Femur (tissue), 1 donor: ENCODE results near the gene PMF1.
"Not testable (repeated sequence)": the region's sequence is repeated elsewhere in the genome, so short reads cannot be mapped to it uniquely, and the experiment has no call there.

Experiments
- DNase-seq: peaks from one replicate; pipeline ENCODE4 v3.0.0-alpha.2; 2017

PMF1 gene, protein sequence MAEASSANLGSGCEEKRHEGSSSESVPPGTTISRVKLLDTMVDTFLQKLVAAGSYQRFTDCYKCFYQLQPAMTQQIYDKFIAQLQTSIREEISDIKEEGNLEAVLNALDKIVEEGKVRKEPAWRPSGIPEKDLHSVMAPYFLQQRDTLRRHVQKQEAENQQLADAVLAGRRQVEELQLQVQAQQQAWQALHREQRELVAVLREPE

DNA sequence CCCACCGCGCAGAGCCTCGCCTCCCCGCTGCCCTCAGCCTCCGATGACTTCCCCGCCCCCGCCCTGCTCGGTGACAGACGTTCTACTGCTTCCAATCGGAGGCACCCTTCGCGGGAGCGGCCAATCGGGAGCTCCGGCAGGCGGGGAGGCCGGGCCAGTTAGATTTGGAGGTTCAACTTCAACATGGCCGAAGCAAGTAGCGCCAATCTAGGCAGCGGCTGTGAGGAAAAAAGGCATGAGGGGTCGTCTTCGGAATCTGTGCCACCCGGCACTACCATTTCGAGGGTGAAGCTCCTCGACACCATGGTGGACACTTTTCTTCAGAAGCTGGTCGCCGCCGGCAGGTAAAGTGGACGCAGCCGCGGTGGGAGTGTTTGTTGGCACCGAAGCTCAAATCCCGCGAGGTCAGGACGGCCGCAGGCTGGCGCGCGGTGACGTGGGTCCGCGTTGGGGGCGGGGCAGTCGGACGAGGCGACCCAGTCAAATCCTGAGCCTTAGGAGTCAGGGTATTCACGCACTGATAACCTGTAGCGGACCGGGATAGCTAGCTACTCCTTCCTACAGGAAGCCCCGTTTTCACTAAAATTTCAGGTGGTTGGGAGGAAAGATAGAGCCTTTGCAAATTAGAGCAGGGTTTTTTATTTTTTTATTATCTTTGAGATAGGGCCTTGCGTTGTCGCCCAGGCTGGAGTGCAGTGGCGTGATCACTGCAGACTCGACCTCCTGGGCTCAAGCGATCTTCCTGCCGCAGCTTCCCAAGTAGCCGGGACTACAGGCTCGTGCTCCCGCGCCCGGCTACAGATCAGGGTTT, at the start of gene PMF1:
Gene PMF1 (plus strand): TSS at position 175 of the 811 bp plus-strand sequence. CDS start 9 bp downstream, at position 184.
- DNase-seq, result peak; percentile 98

DNA sequence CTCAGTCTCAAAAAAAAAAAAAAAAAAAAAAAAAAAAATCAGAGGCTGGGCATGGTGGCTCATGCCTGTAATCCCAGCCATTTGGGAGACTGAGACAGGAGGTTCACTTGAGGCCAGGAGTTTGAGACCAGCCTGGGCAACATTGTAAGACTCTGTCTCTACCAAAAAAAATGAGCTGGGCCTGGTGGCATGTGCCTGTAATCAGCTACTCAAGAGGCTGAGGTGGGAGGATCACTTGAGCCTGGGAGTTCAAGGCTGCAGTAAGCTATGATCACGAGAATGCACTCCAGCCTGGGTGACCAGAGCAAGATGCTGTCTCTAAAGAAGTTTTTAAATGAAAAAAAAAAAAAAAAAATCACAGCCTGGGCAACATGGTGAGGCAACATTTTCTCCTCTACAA, 49.1 kb upstream of the PMF1 start:
- DNase-seq, result no peak

DNA sequence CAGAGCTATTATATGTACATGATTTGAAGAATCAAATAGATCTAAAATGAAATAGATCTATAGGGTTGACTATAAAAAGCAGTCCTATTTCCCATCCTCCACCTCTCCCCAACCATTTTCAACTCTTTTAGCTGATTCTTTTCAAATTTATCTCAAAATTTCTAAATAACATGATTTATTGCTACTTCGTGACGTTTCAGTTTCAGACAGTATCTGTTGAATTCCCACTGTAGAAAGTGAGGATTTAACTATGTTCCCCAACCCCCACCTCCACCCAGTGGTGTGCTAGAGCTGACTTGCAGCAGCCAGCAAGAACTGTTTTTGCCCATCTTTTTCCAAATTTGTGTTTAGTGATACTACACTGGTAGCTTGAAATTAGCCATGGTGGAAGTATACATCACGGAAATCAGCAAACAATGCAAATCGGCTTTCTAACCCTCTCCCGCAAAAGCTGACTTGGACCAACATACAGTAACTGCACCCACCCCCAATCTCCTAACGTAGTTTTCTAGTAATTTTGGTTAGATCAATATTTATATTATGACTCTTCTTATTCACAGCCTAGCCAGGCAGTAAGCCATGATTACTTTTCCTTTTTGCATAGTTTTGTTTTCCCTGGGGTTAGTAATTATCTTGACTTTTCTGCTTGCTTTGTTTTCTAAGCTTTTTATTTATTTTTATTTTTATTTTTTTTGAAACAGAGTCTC, 48.5 kb upstream of the PMF1 start:
- DNase-seq, result no peak

DNA sequence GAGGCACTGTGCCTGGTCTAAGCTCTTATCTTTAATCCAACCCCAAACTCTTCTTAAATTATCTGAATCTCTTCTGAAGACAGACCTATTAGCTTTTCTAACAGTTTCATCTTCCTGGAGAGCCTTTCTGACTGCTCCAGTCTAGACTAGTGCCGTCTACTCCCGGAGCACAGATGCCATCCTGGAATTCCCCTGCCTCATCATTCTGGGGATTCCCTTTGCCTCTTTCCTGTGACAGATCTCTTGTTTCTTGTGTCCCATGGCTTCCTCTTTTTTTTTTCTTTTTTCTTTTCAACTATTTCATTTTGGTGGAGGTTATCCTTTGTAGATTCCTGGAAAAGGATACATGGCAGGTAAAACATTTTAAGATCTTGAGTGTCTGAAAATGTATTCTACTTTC, 47.7 kb upstream of the PMF1 start:
- no peak for DNase-seq

DNA sequence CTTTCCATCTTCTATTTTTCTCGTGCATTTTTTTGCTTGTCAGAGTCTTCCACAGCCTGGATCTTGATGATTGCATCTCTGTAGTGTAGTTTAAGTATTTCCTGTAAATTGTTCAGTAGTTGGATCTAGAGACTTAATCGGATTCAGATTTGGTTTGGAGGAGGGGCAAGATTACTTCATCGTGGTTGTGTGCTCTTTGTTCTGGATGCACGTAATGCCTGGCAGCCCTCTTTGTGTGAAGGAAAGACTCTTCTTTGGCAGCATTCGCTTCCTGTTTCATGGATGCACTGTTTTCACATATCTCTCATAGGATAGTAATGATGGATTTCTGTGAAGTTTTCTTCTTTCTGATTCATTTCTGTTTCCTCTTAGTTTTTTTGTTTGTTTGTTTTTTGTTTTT, 45.3 kb upstream of the PMF1 start:
- DNase-seq, result no peak

DNA sequence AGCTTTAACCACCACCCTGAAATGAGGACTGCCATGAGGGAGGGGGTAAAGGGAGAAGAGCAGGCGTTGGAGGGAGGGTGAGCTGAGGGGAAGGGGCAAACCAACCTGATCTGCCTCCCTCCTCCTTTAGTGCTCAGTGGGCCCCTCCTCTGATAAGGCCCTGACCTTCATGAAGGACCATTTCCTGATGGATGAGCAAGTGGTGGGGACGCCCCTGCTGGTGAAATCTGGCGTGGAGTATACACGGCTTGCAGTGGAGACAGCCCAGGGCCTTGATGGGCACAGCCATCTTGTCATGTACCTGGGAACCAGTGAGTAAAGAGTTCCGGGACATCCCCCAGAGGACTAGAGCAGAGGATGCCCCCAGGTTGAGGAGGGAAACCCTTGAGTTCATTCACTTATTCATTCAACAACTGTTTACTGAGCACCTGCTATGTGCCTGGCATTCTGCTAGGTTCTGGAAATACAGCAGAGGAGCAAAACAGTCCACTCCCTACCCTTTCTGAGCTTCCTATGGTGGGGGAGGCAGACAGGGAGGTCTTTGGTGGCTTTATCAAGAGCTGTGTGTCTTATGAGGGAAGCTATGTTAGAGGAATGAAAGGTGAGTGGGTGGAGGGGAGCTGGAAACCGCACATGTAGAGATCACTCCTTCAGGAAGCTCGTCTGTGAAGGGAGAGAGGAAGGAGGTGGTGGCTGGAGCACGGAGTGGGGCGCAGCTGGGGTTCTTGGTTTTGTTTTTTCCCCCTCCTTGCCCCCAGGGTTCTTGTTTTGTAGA, 39.9 kb upstream of the PMF1 start:
- DNase-seq, result no peak

DNA sequence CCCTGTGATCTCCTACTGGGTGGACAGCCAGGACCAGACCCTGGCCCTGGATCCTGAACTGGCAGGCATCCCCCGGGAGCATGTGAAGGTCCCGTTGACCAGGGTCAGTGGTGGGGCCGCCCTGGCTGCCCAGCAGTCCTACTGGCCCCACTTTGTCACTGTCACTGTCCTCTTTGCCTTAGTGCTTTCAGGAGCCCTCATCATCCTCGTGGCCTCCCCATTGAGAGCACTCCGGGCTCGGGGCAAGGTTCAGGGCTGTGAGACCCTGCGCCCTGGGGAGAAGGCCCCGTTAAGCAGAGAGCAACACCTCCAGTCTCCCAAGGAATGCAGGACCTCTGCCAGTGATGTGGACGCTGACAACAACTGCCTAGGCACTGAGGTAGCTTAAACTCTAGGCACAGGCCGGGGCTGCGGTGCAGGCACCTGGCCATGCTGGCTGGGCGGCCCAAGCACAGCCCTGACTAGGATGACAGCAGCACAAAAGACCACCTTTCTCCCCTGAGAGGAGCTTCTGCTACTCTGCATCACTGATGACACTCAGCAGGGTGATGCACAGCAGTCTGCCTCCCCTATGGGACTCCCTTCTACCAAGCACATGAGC, 36.1 kb upstream of the PMF1 start:
- DNase-seq, result no peak

DNA sequence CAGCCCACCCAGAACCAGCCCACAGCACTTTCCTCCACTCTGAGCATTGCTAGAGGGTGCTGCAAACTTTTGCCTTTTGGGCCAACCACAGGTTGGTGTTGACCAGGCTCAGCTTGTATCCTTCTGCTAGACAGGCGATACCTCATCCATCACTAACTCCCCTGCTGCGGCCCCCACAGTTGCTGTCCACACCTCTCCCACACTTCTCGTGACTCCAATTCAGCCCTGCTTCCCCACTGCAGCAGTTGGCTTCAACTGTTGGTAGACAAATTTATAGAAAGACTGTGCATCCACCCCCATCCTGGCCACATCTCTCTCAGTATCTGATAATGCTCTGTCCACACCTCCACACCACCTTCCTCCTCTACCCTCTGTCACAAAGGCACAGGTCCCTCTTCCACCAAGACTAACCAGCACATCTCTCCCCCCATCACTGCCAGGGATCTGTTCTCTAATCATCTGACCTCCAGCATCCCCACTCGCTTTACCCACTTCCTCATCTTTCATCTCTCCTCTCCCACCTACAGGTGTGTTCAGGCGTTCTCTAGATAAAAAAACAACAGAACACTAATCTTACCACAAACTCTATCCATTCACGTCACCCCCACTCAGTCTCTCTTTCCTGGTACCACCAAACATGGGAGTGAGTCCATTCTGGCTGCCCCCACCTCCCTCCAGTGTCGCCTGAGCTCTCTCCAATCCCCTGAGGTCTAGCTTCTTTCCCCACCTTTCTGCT, 34.7 kb upstream of the PMF1 start:
- DNase-seq, result no peak

DNA sequence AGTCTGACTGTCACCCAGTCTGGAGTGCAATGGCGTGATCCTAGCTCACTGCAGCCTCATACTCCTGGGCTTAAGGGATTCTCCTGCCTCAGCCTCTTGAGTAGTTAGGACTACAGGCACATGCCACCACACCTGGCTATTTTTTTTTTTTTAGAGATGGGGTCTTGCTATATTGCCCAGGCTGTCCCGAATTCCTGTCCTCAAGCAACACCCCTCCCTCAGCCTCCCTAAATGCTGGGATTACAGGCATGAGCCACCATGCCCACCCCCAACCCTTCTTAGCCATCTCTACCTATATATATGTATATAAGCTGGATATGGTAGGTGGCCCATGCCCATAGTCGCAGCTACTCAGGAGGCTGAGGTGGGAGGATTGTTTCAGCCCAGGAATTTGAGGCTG, 32.3 kb upstream of the PMF1 start:
- DNase-seq, result no peak

DNA sequence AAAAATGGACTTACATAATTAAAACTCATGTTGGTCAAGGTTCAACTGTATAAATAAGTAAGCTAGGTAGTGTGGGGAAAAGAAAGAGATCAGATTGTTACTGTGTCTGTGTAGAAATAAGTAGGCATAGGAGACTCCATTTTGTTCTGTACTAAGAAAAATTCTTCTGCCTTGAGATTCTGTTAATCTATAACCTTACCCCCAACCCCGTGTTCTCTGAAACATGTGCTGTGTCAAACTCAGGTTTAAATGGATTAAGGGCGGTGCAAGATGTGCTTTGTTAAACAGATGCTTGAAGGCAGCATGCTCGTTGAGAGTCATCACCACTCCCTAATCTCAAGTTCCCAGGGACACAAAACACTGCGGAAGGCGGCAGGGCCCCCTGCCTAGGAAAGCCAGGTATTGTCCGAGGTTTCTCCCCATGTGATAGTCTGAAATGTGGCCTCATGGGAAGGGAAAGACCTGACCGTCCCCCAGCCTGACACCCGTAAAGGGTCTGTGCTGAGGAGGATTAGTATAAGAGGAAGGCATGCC, 31.3 kb upstream of the PMF1 start:
- DNase-seq, result not testable (repeated sequence)

DNA sequence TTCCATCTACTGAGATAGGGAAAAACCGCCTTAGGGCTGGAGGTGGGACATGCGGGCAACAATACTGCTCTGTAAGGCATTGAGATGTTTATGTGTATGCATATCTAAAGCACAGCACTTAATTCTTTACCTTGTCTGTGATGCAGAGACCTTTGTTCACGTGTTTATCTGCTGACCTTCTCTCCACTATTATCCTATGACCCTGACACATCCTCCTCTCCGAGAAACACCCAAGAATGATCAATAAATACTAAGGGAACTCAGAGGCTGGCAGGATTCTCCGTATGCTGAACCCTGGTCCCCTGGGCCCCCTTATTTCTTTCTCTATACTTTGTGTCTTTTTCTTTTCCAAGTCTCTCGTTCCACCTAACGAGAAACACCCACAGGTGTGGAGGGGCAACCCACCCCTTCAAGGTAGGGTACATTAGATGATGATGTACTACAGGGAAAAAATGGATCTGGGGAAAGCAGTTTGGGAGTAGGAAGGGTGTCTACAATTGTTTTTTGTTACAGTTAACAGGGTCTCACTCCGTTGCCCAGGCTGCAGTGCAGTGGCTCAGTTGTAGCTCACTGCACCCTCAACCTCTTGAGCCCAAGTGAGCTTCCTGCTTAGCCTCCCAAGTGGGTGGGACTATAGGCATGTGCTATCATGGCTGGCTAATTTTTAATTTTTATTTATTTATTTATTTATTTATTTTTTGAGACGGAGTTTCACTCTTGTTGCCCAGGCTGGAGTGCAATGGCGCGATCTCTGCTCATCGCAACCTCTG, 30.6 kb upstream of the PMF1 start:
- DNase-seq, result not testable (repeated sequence)

DNA sequence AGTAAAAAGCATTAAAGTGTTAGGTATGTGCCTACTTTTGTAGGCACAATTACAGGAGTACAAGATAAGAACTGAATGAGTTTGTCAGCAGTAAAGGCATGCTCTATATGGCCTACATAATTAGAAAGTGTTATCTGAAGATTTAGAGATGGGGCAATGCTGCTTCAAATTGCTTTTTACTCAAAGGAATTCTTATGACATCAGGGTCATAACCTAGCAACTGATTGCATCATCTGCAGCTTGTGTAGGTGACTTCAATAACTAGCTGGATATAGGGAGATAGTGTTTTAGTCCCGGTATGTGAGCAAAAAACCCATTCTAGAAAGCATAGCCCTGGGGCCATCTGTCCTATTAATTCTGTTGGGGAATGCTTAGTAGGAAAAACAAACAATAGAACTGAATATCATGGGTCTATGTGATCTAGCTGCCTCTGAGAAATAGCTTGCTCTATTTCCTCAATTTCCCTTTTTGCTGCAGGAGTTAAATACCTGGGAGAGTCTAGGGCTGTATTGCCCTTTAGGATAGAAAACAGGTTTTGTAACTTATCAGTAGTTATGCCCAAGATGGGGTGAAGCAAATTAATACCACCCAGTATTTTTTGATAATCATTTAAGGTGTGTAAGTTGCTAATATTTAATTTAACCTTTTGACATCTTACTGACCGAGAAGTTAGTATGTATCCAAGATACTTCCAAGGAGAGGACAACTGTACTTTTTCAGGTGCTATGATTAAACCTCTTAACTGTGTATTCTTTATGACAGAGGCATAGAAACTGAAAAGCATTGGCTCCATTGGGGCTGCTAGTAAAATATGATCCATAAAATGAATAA, 26.2 kb upstream of the PMF1 start:
- DNase-seq, result not testable (repeated sequence)

DNA sequence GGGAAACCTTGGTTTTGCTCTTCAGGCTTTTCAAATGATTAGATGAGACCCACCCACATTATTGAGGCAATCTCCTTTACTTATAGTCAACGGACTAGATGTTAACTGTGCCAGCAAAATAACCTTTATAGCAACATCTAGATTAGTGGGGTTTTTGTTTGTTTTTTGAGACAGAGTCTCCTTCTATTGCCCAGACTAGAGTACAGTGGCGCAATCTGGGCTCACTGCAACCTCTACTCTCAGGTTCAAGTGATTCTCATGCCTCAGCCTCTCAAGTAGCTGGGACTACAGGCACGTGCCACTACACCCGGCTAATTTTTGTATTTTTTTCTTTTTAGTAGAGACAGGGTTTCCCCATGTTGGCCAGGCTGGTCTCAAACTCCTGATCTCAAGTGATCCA, 22.5 kb upstream of the PMF1 start:
- DNase-seq, result not testable (repeated sequence)

DNA sequence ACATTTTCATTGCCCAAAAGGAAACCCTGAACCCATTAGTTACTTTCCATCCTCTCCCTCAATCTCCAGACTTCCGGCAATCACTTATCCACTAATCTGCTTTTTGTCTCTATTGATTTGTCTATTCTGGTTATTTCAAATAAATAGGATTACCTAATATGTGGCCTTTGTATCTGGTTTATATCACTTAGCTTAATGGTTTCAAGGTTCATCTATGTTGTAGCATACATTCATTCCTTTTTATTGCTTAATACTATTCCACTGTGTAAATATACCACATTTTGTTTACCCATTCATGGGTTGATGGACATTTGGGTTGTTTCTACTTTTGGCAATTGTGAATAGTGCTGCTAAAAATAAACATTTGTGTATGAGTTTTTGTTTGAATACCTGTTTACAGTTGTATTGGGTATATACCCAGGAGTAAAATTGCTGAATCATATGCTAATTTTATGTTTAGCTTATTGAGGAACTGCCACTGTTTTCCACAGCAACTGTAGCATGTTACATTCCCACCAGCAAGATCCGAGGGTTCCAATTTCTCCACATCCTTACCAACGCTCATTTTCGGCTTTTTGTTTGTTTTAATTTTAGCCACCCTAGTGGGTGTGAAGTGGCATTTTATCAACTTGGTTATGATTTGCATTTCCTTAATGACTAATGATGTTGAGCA, 21.4 kb upstream of the PMF1 start:
- no peak for DNase-seq

DNA sequence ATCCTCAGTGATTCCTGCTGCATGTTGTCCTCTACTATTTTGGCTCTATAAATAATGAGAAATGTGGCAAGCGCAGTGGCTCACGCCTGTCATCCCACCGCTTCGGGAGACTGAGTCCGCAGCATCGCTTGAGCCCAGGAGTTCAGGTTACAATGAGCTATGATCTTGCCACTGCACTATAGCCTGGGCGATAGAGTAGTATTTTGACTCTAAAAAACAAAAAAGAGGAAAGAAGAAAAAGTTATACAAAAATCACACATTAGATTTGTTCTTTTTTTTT, 19.7 kb upstream of the PMF1 start:
- DNase-seq, result no peak

DNA sequence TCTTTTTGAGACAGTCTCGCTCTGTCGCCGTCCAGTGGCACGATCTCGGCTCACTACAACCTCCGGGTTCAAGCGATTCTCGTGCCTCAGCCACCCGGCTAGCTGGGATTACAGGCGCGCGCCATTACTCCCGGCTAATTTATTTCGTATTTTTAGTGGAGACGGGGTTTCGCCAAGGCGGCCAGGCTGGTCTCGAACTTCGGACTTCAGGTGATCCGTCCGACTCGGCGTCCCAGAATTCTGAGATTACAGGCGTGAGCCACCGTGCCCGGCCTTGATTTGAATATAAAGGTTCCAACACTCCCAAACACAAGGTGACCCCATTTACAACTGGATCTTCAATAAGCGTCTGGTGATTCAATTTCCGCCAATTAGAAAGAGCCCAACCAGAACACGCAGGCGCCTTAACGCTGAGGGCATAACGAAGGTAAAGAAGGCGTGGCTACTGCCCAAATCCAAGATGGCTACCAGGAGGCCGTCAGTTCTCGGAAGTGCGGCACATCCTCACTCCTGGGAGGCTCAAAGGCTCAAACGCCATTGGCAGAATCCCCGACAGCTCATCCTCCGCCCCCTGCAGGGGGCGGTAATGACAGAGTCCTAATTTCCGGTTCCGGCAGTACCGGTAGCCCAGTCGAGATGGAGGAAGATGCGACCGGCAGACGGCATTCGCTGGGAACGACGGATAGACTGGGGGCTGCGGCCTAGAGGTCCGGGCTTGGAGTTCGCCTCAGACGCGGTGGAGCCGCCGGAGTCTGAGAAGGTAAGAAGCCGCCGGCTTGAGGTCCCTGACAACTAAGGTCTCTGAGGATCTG, 19.1 kb upstream of the PMF1 start, which contains the start of gene SLC25A44:
Gene SLC25A44 (plus strand): TSS at position 617 of the 812 bp plus-strand sequence. CDS start 5,744 bp downstream, outside the sequence.
- DNase-seq, result peak; percentile 99

DNA sequence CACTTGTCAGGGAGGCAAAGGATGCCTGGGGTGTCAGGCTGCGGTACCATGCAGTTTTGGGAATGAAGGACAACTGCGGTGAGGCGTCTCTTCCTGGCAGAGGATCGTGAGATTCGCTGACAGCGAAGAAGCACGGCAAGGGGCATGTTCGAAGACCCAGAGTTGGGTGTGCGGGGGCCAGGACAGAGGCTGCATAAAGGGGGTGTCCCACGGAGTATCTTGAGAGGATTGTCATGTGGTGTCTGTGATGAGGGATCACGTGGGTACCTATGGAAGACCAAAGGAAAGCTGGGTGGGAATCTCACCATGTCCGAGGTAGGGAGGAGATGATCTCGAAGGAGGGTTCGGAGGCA, 18.5 kb upstream of the PMF1 start:
- no peak for DNase-seq

DNA sequence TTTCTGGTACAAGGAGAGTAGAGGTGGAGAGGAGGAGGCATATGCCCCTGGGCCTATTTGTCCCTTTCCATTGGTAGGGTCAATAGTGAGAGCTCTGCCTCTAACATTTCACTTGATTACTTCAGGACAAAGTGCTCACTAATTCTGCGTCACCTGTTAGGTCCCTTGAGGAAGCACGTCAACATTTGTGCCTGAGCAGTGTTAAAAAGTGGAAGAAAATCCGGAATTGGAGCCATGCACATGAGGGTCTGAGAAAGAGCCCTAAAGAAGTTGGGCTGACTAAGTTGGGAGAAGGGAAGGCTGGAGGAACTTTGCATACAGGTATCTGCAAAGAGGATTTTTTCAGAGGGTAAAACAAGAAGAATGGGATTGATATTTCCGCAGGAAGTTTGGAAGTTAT, 17.0 kb upstream of the PMF1 start:
- no peak for DNase-seq

DNA sequence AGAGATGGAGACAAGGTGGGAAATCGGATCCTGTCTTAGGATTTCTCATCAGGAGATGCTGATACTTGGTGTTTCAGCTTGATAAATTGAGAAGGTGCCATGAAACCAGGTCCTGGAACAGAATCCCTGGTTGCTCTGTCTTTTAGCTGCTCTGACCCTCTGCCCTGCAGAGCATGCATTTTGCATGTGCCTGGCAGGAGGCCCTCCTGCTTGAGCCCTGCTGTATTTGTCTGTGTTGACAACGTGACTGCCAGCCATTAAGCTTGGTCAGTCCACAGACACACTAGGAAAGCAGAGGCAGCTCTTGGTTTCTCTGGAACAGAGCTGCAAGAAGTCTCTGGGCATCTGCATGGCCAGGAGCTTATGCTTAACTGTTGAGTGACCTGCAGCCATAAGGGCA, 16.4 kb upstream of the PMF1 start:
- no peak for DNase-seq
